H9 (cell line): ENCODE measurements around the gene UQCC3. TPM values are rescaled to one million over a fixed set of nuclear protein-coding genes. Genes with fewer than 3 reads are reported as not detected.
A peak's percentile ranks its signal among the peaks of the same experiment; 100 is the strongest.

Source experiments
- DNase-seq: peaks from one replicate; pipeline ENCODE4 v3.0.0-alpha.2; 2017
- H2AFZ ChIP-seq: one replicate; pipeline ENCODE4 v1.6.1; 2013; ENCODE audit warnings: mild to moderate bottlenecking, low read length, control low read depth, moderate library complexity
- H2AK5ac ChIP-seq: 2 replicates; pipeline ENCODE4 v1.6.1; 2013; ENCODE audit warnings: low read length, control low read depth, mixed read lengths; ENCODE audit not compliant: insufficient read length
- H2BK120ac ChIP-seq: one replicate; pipeline ENCODE4 v1.6.1; 2013; ENCODE audit warnings: low read depth, mild to moderate bottlenecking, low read length, control low read depth, inconsistent platforms; ENCODE audit not compliant: poor library complexity, severe bottlenecking
- H2BK12ac ChIP-seq: 2 replicates; pipeline ENCODE4 v1.6.1; 2013; ENCODE audit warnings: low read length, control low read depth, mixed read lengths, low read depth; ENCODE audit not compliant: insufficient read length
- H2BK15ac ChIP-seq: 2 replicates; pipeline ENCODE4 v1.6.1; 2013; ENCODE audit warnings: low read depth, low read length, control low read depth
- H2BK20ac ChIP-seq: one replicate; pipeline ENCODE4 v1.6.1; 2013; ENCODE audit warnings: low read depth, mild to moderate bottlenecking, low read length, control low read depth, inconsistent platforms; ENCODE audit not compliant: poor library complexity, severe bottlenecking
- H2BK5ac ChIP-seq: 2 replicates; pipeline ENCODE4 v1.6.1; 2013; ENCODE audit warnings: low read length, control low read depth, mixed read lengths; ENCODE audit not compliant: insufficient read length
- H3K14ac ChIP-seq: 2 replicates; pipeline ENCODE4 v1.6.1; 2013; ENCODE audit warnings: low read length, control low read depth; ENCODE audit not compliant: insufficient read depth
- H3K18ac ChIP-seq: 2 replicates; pipeline ENCODE4 v1.6.1; 2013; ENCODE audit warnings: low read depth, mild to moderate bottlenecking, mixed read lengths, low read length, control low read depth; ENCODE audit not compliant: insufficient read length
- H3K23ac ChIP-seq: 2 replicates; pipeline ENCODE4 v1.6.1; 2013; ENCODE audit warnings: low read length, control low read depth, mixed read lengths, low read depth; ENCODE audit not compliant: insufficient read length
- H3K23me2 ChIP-seq: 2 replicates; pipeline ENCODE4 v1.6.1; 2013; ENCODE audit warnings: low read depth, mild to moderate bottlenecking, mixed read lengths, low read length, control low read depth; ENCODE audit not compliant: insufficient read length, poor library complexity, severe bottlenecking
- H3K27ac ChIP-seq: 2 replicates; pipeline ENCODE4 v1.5.1; 2013; ENCODE audit warnings: low read length, control low read depth, mixed read lengths, low read depth; ENCODE audit not compliant: insufficient read length
- H3K27me3 ChIP-seq: 2 replicates; pipeline ENCODE4 v1.6.1; 2013; ENCODE audit warnings: low read length, control low read depth, inconsistent platforms; ENCODE audit not compliant: insufficient read depth
- H3K4ac ChIP-seq: 2 replicates; pipeline ENCODE4 v1.6.1; 2013; ENCODE audit warnings: low read depth, mild to moderate bottlenecking, control low read depth, inconsistent platforms, low read length, moderate library complexity
- H3K4me1 ChIP-seq: 2 replicates; pipeline ENCODE4 v1.6.1; 2013; ENCODE audit warnings: low read length, control low read depth, inconsistent platforms; ENCODE audit not compliant: insufficient read depth
- H3K4me2 ChIP-seq: 2 replicates; pipeline ENCODE4 v1.6.1; 2013; ENCODE audit warnings: low read length, control low read depth, mixed read lengths; ENCODE audit not compliant: insufficient read length, insufficient read depth
- H3K56ac ChIP-seq: 2 replicates; pipeline ENCODE4 v1.6.1; 2013; ENCODE audit warnings: low read depth, mild to moderate bottlenecking, mixed read lengths, low read length, control low read depth; ENCODE audit not compliant: insufficient read length
- H3K79me1 ChIP-seq: 2 replicates; pipeline ENCODE4 v1.6.1; 2013; ENCODE audit warnings: low read depth, mild to moderate bottlenecking, moderate library complexity, low read length, control low read depth, inconsistent platforms; ENCODE audit not compliant: insufficient read depth, poor library complexity, severe bottlenecking
- H3K79me2 ChIP-seq: 2 replicates; pipeline ENCODE4 v1.6.1; 2013; ENCODE audit warnings: low read length, control low read depth, inconsistent platforms; ENCODE audit not compliant: insufficient read depth
- H3K9ac ChIP-seq: 2 replicates; pipeline ENCODE4 v1.6.1; 2013; ENCODE audit warnings: low read length, control low read depth, mixed read lengths; ENCODE audit not compliant: insufficient read length; ENCODE audit errors: extremely low read depth
- H3K9me3 ChIP-seq: one replicate; pipeline ENCODE4 v1.6.1; 2013; ENCODE audit warnings: low read depth, low read length, inconsistent platforms; ENCODE audit not compliant: control insufficient read depth
- H3T11ph ChIP-seq: one replicate; pipeline ENCODE4 v1.6.1; 2013; ENCODE audit warnings: mild to moderate bottlenecking, low read length, control low read depth, inconsistent platforms
- H4K20me1 ChIP-seq: one replicate; pipeline ENCODE4 v1.6.1; 2013; ENCODE audit not compliant: control insufficient read depth, insufficient read length, insufficient read depth
- H4K5ac ChIP-seq: 2 replicates; pipeline ENCODE4 v1.6.1; 2013; ENCODE audit warnings: low read depth, mild to moderate bottlenecking, mixed read lengths, low read length, control low read depth; ENCODE audit not compliant: insufficient read length
- H4K8ac ChIP-seq: replicated peaks from 2 replicates; pipeline ENCODE4 v1.6.1; 2013; ENCODE audit warnings: low read length, control low read depth, mixed read lengths, low read depth; ENCODE audit not compliant: insufficient read length
- H4K91ac ChIP-seq: 2 replicates; pipeline ENCODE4 v1.6.1; 2013; ENCODE audit warnings: low read depth, mild to moderate bottlenecking, moderate library complexity, mixed read lengths, low read length, control low read depth; ENCODE audit not compliant: insufficient read length
- H3K27ac Mint-ChIP-seq, 3 experiments: 2 replicates in 2 of 3; 3 replicates in 1 of 3; pipeline ENCODE4 v1.8.0; 2020 to 2021; ENCODE audit warnings: mixed read lengths in 3 of 3, mild to moderate bottlenecking in 1 of 3, moderate library complexity in 1 of 3
- H3K27me3 Mint-ChIP-seq: 2 replicates; pipeline ENCODE4 v1.8.0; 2021; ENCODE audit warnings: low read depth, mild to moderate bottlenecking, moderate library complexity, mixed read lengths
- H3K36me3 Mint-ChIP-seq, 3 experiments: 2 replicates in 2 of 3; 3 replicates in 1 of 3; pipeline ENCODE4 v1.8.0; 2020 to 2021; ENCODE audit warnings: low read depth in 3 of 3, mixed read lengths in 3 of 3; ENCODE audit not compliant: insufficient read depth in 1 of 3
- H3K4me1 Mint-ChIP-seq, 2 experiments: 2 replicates each; pipeline ENCODE4 v1.8.0; 2020; ENCODE audit warnings: mixed read lengths in 2 of 2
- H3K4me3 Mint-ChIP-seq, 2 experiments: 2 replicates in 1 of 2; 3 replicates in 1 of 2; pipeline ENCODE4 v1.8.0; 2020 to 2021; ENCODE audit warnings: mild to moderate bottlenecking in 2 of 2, mixed read lengths in 2 of 2, moderate library complexity in 1 of 2
- H3K9me3 Mint-ChIP-seq, 2 experiments: 2 replicates in 1 of 2; 3 replicates in 1 of 2; pipeline ENCODE4 v1.8.0; 2020; ENCODE audit warnings: mild to moderate bottlenecking in 2 of 2, mixed read lengths in 2 of 2, moderate library complexity in 1 of 2
- CTCF ChIP-seq: fragments of 200-600 bp; sonication (generic); conservative IDR thresholded peaks from 3 replicates; pipeline ENCODE4 v1.8.0; 2021; ENCODE audit warnings: antibody characterized with exemption, mild to moderate bottlenecking
- WGBS: extraction: QIAGEN DNeasy Blood & Tissue Kit; methylation state at CpG from one replicate; pipeline ENCODE4 v1.1.7; 2013; ENCODE audit warnings: missing lambda C conversion rate, low lambda C conversion rate, mixed read lengths; ENCODE audit not compliant: insufficient read length; ENCODE audit errors: extremely low coverage; 5-methylcytosine and 5-hydroxymethylcytosine counted together
- total RNA-seq: library from RNA; stranded (reverse); gene quantifications from 2 replicates; pipeline ENCODE4 v1.2.1, GENCODE V29; 2021

Gene UQCC3
- total RNA-seq, 1 experiment from 2014 or later, result 11.1 TPM

GRCh38 chr11:62716206-62716605 is 44.7 kb downstream of the UQCC3 start:
- Histone ChIP-seq H2BK12ac (no peak overlapping the region), H2BK15ac (no peak overlapping the region), H3K4ac (no peak overlapping the region), H4K5ac (no peak overlapping the region), H2BK5ac (no peak overlapping the region), H3K56ac (no peak overlapping the region), H4K8ac (no peak overlapping the region), H2AK5ac (no peak overlapping the region), H3K23me2 (no peaks in the 10 kb centered on the region), H3K14ac (no peak overlapping the region), H3K79me1 (peaks cover 2% of the 10 kb centered on the region), H3K9ac (no peak overlapping the region), H4K91ac (no peak overlapping the region), H3K18ac (no peak overlapping the region), H2BK120ac (no peak overlapping the region), H3K27ac (no peak overlapping the region), H3K27me3 (no peaks in the 10 kb centered on the region), H3K4me1 (no peaks in the 10 kb centered on the region), H3K79me2 (no peaks in the 10 kb centered on the region), H4K20me1 (no peaks in the 10 kb centered on the region), H3K23ac (no peak overlapping the region), H2AFZ (no peak overlapping the region), H3T11ph (no peak overlapping the region), H2BK20ac (no peak overlapping the region), H3K9me3 (no peaks in the 10 kb centered on the region), H3K4me2 (no peak overlapping the region)
- Mint-ChIP-seq H3K36me3 (peaks cover 57 to 94% (median 93%) of the 10 kb centered on the region in 3 experiments; a peak in 6 of 7 replicates), H3K27ac (peak overlapping the region in 2 of 3 experiments; percentile 11 to 78; a peak in 2 of 7 replicates), H3K4me3 (no peak overlapping the region), H3K4me1 (peaks cover 8 to 33% of the 10 kb centered on the region in 2 experiments; a peak in 3 of 4 replicates), H3K27me3 (no peaks in the 10 kb centered on the region), H3K9me3 (no peaks in the 10 kb centered on the region)
- DNase-seq, result no peak
- WGBS, result no CpG with 5 or more reads among the region's 5 CpGs
- no peak for TF ChIP-seq CTCF
